ENCODE measurements around the gene IMPG2.

IMPG2 gene

GRCh38 chr3:101240719-101241399 lies 79.5 kb downstream of the IMPG2 start:
- no peak for DNase-seq (ENCODE audit: low read depth)

- DNase-seq (ENCODE audit: low read depth): no peak
These were observed 85.3 kb downstream of the IMPG2 start for GRCh38 chr3:101235048-101235447.

GRCh38 chr3:101230618-101231017 lies 89.8 kb downstream of the IMPG2 start:
- no peak for DNase-seq (ENCODE audit: low read depth)

GRCh38 chr3:101229681-101230080 lies 90.7 kb downstream of the IMPG2 start:
- no peak for DNase-seq (ENCODE audit: low read depth)

- no peak for DNase-seq (ENCODE audit: low read depth)
These were observed 91.9 kb downstream of the IMPG2 start for GRCh38 chr3:101228441-101228840.

- DNase-seq (ENCODE audit: low read depth): no peak
These were observed 95.6 kb downstream of the IMPG2 start for GRCh38 chr3:101224739-101225138.

- no peak for DNase-seq (ENCODE audit: low read depth)
These were observed 97.4 kb downstream of the IMPG2 start for GRCh38 chr3:101223016-101223415.

GRCh38 chr3:101219842-101220560 lies 100.4 kb downstream of the IMPG2 start:
- no peak for DNase-seq (ENCODE audit: low read depth)

GRCh38 chr3:101217472-101218245 lies 102.7 kb downstream of the IMPG2 start:
- no peak for DNase-seq (ENCODE audit: low read depth)

GRCh38 chr3:101216710-101217465 lies 103.5 kb downstream of the IMPG2 start:
- DNase-seq (ENCODE audit: low read depth): no peak

GRCh38 chr3:101212730-101213129 lies 107.6 kb downstream of the IMPG2 start:
- DNase-seq (ENCODE audit: low read depth): no peak

GRCh38 chr3:101204246-101204645 lies 116.1 kb downstream of the IMPG2 start:
- no peak for DNase-seq (ENCODE audit: low read depth)

GRCh38 chr3:101203411-101203810 lies 117.0 kb downstream of the IMPG2 start:
- DNase-seq (ENCODE audit: low read depth): no peak

GRCh38 chr3:101202640-101203039 lies 117.7 kb downstream of the IMPG2 start:
- no peak for DNase-seq (ENCODE audit: low read depth)

- no peak for DNase-seq (ENCODE audit: low read depth)
These were observed 119.9 kb downstream of the IMPG2 start for GRCh38 chr3:101200461-101200860.

GRCh38 chr3:101195951-101196713 lies 124.2 kb downstream of the IMPG2 start:
- no peak for DNase-seq (ENCODE audit: low read depth)

GRCh38 chr3:101194392-101194791 lies 126.0 kb downstream of the IMPG2 start:
- DNase-seq (ENCODE audit: low read depth): no peak

- DNase-seq (ENCODE audit: low read depth): no peak
These were observed 126.4 kb downstream of the IMPG2 start for GRCh38 chr3:101193957-101194356.

GRCh38 chr3:101189796-101190195 lies 130.6 kb downstream of the IMPG2 start:
- DNase-seq (ENCODE audit: low read depth): no peak

- DNase-seq (ENCODE audit: low read depth): no peak
These were observed 131.2 kb downstream of the IMPG2 start for GRCh38 chr3:101189176-101189575.

GRCh38 chr3:101185341-101185740 lies 135.0 kb downstream of the IMPG2 start:
- DNase-seq (ENCODE audit: low read depth): no peak

All from stimulated activated CD8-positive, alpha-beta memory T cell treated with anti-CD3 and anti-CD28 coated beads, Interleukin-4, amount 100 ng/mL, for 24 hours (primary cell).